ENCODE data around the gene COL26A1.
"Not testable (repeated sequence)": the region's sequence is repeated elsewhere in the genome, so short reads cannot be mapped to it uniquely, and the experiment has no call there.

Gene COL26A1

GRCh38 chr7:101555921-101556275 lies 193.2 kb downstream of the COL26A1 start:
- no peak for DNase-seq

GRCh38 chr7:101556453-101556968 lies 193.8 kb downstream of the COL26A1 start:
- no peak for DNase-seq

- DNase-seq, result no peak
Measured at GRCh38 chr7:101557421-101557820, 194.7 kb downstream of the COL26A1 start.

- DNase-seq, result no peak
Measured at GRCh38 chr7:101557978-101558741, 195.5 kb downstream of the COL26A1 start.

GRCh38 chr7:101558742-101559325 lies 196.2 kb downstream of the COL26A1 start:
- peak; percentile 47 for DNase-seq

GRCh38 chr7:101559586-101559985 lies 196.9 kb downstream of the COL26A1 start:
- DNase-seq, result no peak

GRCh38 chr7:101560021-101560420 lies 197.3 kb downstream of the COL26A1 start:
- not testable (repeated sequence) for DNase-seq

- DNase-seq, result no peak
Measured at GRCh38 chr7:101560856-101561255, 198.2 kb downstream of the COL26A1 start.

GRCh38 chr7:101561293-101561692 lies 198.6 kb downstream of the COL26A1 start:
- DNase-seq, result not testable (repeated sequence)

GRCh38 chr7:101562531-101563197 lies 200.0 kb downstream of the COL26A1 start:
- no peak for DNase-seq

- no peak for DNase-seq
Measured at GRCh38 chr7:101563198-101563901, 200.7 kb downstream of the COL26A1 start.

GRCh38 chr7:101563943-101564777 lies 201.5 kb downstream of the COL26A1 start:
- no peak for DNase-seq

GRCh38 chr7:101564778-101565211 lies 202.1 kb downstream of the COL26A1 start:
- DNase-seq, result peak; percentile 77

GRCh38 chr7:101565601-101566209 lies 203.0 kb downstream of the COL26A1 start:
- DNase-seq, result no peak

GRCh38 chr7:101567230-101567629 lies 204.6 kb downstream of the COL26A1 start:
- DNase-seq, result peak; percentile 59

GRCh38 chr7:101572156-101572555 lies 209.5 kb downstream of the COL26A1 start:
- no peak for DNase-seq

- DNase-seq, result no peak
Measured at GRCh38 chr7:101575168-101575567, 212.5 kb downstream of the COL26A1 start.

GRCh38 chr7:101575721-101576120 lies 213.0 kb downstream of the COL26A1 start:
- DNase-seq, result no peak

GRCh38 chr7:101576998-101577397 lies 214.3 kb downstream of the COL26A1 start:
- no peak for DNase-seq

GRCh38 chr7:101578552-101578951 lies 215.9 kb downstream of the COL26A1 start:
- DNase-seq, result no peak

GRCh38 chr7:101580596-101580995 lies 217.9 kb downstream of the COL26A1 start:
- no peak for DNase-seq

GRCh38 chr7:101581891-101582290 lies 219.2 kb downstream of the COL26A1 start:
- DNase-seq, result no peak
